SK-N-SH (cell line): ENCODE results near the gene RETSAT. TPM values are rescaled to one million over a fixed set of nuclear protein-coding genes. Genes with fewer than 3 reads are reported as not detected.

Source experiments
- CTCF ChIA-PET: fragments of 300-600, 350-600 bp; formaldehyde crosslinking; extraction: SDS; loops from one replicate; lab custom pipeline; 2021; lab: Yijun Ruan, JAX
- POLR2A ChIA-PET: fragments of 350-600 bp; sonication (Branson Sonifier 250); formaldehyde crosslinking; extraction: SDS; loops from one replicate; lab custom pipeline; 2020; ENCODE audit warnings: antibody characterized with exemption, inconsistent platforms; lab: Yijun Ruan, JAX
- DNase-seq: peaks from one replicate; pipeline ENCODE4 v3.0.0; 2012
- H2AFZ ChIP-seq: fragments of 200-600 bp; sonication (generic); 2 replicates; pipeline ENCODE4 v1.8.1; 2016; ENCODE audit warnings: antibody characterized with exemption, mild to moderate bottlenecking, low read depth
- H3F3A ChIP-seq: fragments of 200-600 bp; sonication (generic); replicated peaks from 2 replicates; pipeline ENCODE3; 2016; ENCODE audit warnings: antibody characterized with exemption, mild to moderate bottlenecking; ENCODE audit not compliant: insufficient read depth
- H3K27ac ChIP-seq, 2 experiments: fragments of 200-500 bp in 1 of 2; fragments of 200-600 bp in 1 of 2; sonication (Bioruptor generic) in 1 of 2; sonication (generic), shearing (Covaris generic) in 1 of 2; 2 replicates each; pipeline versions ENCODE4 v1.5.1 to v1.6.1; 2014 to 2016; ENCODE audit warnings: low read depth in 2 of 2, inconsistent platforms in 1 of 2, low read length in 1 of 2, mild to moderate bottlenecking in 1 of 2, mixed read lengths in 1 of 2
- H3K27me3 ChIP-seq: fragments of 200-600 bp; sonication (generic), shearing (Covaris generic); 2 replicates; pipeline ENCODE4 v1.6.1; 2016; ENCODE audit warnings: mixed run types; ENCODE audit not compliant: insufficient read depth
- H3K36me3 ChIP-seq, 2 experiments: fragments of 200-500 bp in 1 of 2; fragments of 200-600 bp in 1 of 2; sonication (Bioruptor generic) in 1 of 2; sonication (generic) in 1 of 2; replicated peaks in 1 of 2; 2 replicates each; pipeline versions ENCODE3 to v1.5.1; 2014 to 2016; ENCODE audit warnings: low read length in 1 of 2, mild to moderate bottlenecking in 1 of 2; ENCODE audit not compliant: insufficient read depth in 2 of 2, control insufficient read depth in 1 of 2
- H3K4me1 ChIP-seq, 2 experiments: fragments of 200-500 bp in 1 of 2; fragments of 200-600 bp in 1 of 2; sonication (Bioruptor generic) in 1 of 2; sonication (generic), shearing (Covaris generic) in 1 of 2; 2 replicates each; pipeline versions ENCODE4 v1.5.1 to v1.6.1; 2014 to 2016; ENCODE audit warnings: low read depth in 1 of 2, low read length in 1 of 2, mixed run types in 1 of 2; ENCODE audit not compliant: insufficient read depth in 2 of 2, control insufficient read depth in 1 of 2
- H3K4me2 ChIP-seq: fragments of 200-600 bp; sonication (generic), shearing (Covaris generic); 2 replicates; pipeline ENCODE4 v1.6.1; 2017; ENCODE audit warnings: mixed run types
- H3K4me3 ChIP-seq, 2 experiments: fragments of 200-500 bp in 1 of 2; fragments of 200-600 bp in 1 of 2; sonication (Bioruptor generic) in 1 of 2; sonication (generic), shearing (Covaris generic) in 1 of 2; 2 replicates each; pipeline versions ENCODE4 v1.5.1 to v1.8.1; 2014 to 2016; ENCODE audit warnings: low read depth in 2 of 2, inconsistent platforms in 1 of 2, low read length in 1 of 2, mild to moderate bottlenecking in 1 of 2, mixed read lengths in 1 of 2, moderate library complexity in 1 of 2
- H3K79me2 ChIP-seq: fragments of 200-600 bp; sonication (generic); 2 replicates; pipeline ENCODE4 v1.8.1; 2017; ENCODE audit warnings: mild to moderate bottlenecking; ENCODE audit not compliant: insufficient read depth
- H3K9ac ChIP-seq: fragments of 200-600 bp; sonication (generic); 2 replicates; pipeline ENCODE4 v1.6.1; 2017; ENCODE audit warnings: mixed run types
- H3K9me2 ChIP-seq: fragments of 200-600 bp; sonication (generic); 2 replicates; pipeline ENCODE4 v1.6.1; 2017; ENCODE audit warnings: mixed run types
- H3K9me3 ChIP-seq: fragments of 200-600 bp; sonication (generic); 2 replicates; pipeline ENCODE4 v1.6.1; 2017; ENCODE audit warnings: mixed run types, mild to moderate bottlenecking, moderate library complexity
- H4K20me1 ChIP-seq: fragments of 200-600 bp; sonication (generic); 2 replicates; pipeline ENCODE4 v1.6.1; 2017; ENCODE audit warnings: mild to moderate bottlenecking, mixed run types; ENCODE audit not compliant: insufficient read depth
- CHD2 ChIP-seq: fragments of 150-350 bp; IDR thresholded peaks from 2 replicates; pipeline ENCODE4 v1.6.1; 2018; ENCODE audit warnings: low read length; ENCODE audit not compliant: partially characterized antibody
- EP300 ChIP-seq, 2 experiments: IDR thresholded peaks; 2 replicates each; pipeline versions ENCODE4 v1.4.0 to v1.6.1; 2012; ENCODE audit warnings: borderline replicate concordance in 1 of 2, low read depth in 1 of 2, low read length in 1 of 2
- EZH2phosphoT487 ChIP-seq: fragments of 200-600 bp; sonication (generic); IDR thresholded peaks from 2 replicates; pipeline ENCODE4 v1.6.1; 2017; ENCODE audit warnings: low read depth, mixed run types, mild to moderate bottlenecking, antibody characterized with exemption, moderate library complexity, borderline replicate concordance
- FOSL2 ChIP-seq: IDR thresholded peaks from 2 replicates; pipeline ENCODE4 v1.4.0; 2012; ENCODE audit warnings: low read depth, mild to moderate bottlenecking, moderate library complexity, borderline replicate concordance
- GATA2 ChIP-seq: sonication (generic); formaldehyde crosslinking; IDR thresholded peaks from 2 replicates; pipeline ENCODE4 v1.5.0; 2020; ENCODE audit warnings: mild to moderate bottlenecking, missing genetic modification reagents
- JUND ChIP-seq: IDR thresholded peaks from 2 replicates; pipeline ENCODE4 v1.4.0; 2012
- MXI1 ChIP-seq: IDR thresholded peaks from 2 replicates; pipeline ENCODE4 v1.6.1; 2012; ENCODE audit warnings: mild to moderate bottlenecking, low read depth, low read length, improper control_type of control experiment
- POLR2AphosphoS5 ChIP-seq: IDR thresholded peaks from 2 replicates; pipeline ENCODE4 v1.6.1; 2012; ENCODE audit warnings: low read depth, low read length
- RCOR1 ChIP-seq: fragments of 150-350 bp; IDR thresholded peaks from 2 replicates; pipeline ENCODE4 v1.6.1; 2017; ENCODE audit warnings: antibody characterized with exemption, low read length
- RXRA ChIP-seq: IDR thresholded peaks from 2 replicates; pipeline ENCODE4 v1.4.0; 2012; ENCODE audit warnings: low read depth, mild to moderate bottlenecking, borderline replicate concordance
- TAF1 ChIP-seq: IDR thresholded peaks from 2 replicates; pipeline ENCODE4 v1.6.1; 2012; ENCODE audit warnings: low read depth, mild to moderate bottlenecking, low read length, moderate library complexity, borderline replicate concordance
- YY1 ChIP-seq: IDR thresholded peaks from 2 replicates; pipeline ENCODE4 v1.4.0; 2012; ENCODE audit warnings: low read depth, mild to moderate bottlenecking
- WGBS: methylation state at CpG from one replicate; pipeline ENCODE4 v1.1.6; 2017; ENCODE audit warnings: low lambda C conversion rate; 5-methylcytosine and 5-hydroxymethylcytosine counted together
- polyA plus RNA-seq, 3 experiments: library from polyadenylated mRNA; depleted of rRNA; stranded (reverse); fragments of >200 nt; gene quantifications; 2 replicates each; pipeline ENCODE4 v1.2.3, GENCODE V29; 2012
- TF ChIP-seq, protein P1 (sequence below): IDR thresholded peaks from 2 replicates; pipeline ENCODE4 v1.4.0; 2012; ENCODE audit warnings: low read depth, borderline replicate concordance
- TF ChIP-seq, protein P2 (sequence below): IDR thresholded peaks from 2 replicates; pipeline ENCODE4; 2012
- TF ChIP-seq, protein P3 (sequence below): IDR thresholded peaks from 2 replicates; pipeline ENCODE4 v1.4.0; 2012; ENCODE audit warnings: low read depth, borderline replicate concordance
- TF ChIP-seq, protein P4 (sequence below): IDR thresholded peaks from 2 replicates; pipeline ENCODE4 v1.6.1; 2012; ENCODE audit warnings: mild to moderate bottlenecking, low read depth, low read length, moderate library complexity
- TF ChIP-seq, protein P5 (sequence below): fragments of 150-350 bp; IDR thresholded peaks from 2 replicates; pipeline ENCODE4 v1.6.1; 2016; ENCODE audit warnings: mild to moderate bottlenecking, low read depth, low read length

The RETSAT gene
- polyA plus RNA-seq, 1 of the 3 experiments (the other 2 are of a cell fraction): 28.0 TPM

- H3F3A ChIP-seq: no peaks in the 10 kb centered on the region
- no peak overlapping the region for H3K4me3 ChIP-seq
- TF ChIP-seq, protein P1, sequence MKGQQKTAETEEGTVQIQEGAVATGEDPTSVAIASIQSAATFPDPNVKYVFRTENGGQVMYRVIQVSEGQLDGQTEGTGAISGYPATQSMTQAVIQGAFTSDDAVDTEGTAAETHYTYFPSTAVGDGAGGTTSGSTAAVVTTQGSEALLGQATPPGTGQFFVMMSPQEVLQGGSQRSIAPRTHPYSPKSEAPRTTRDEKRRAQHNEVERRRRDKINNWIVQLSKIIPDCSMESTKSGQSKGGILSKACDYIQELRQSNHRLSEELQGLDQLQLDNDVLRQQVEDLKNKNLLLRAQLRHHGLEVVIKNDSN: no peak
- TF ChIP-seq RCOR1 (no peak), EZH2phosphoT487 (no peak), JUND (no peak), MXI1 (no peak), TAF1 (no peak), GATA2 (no peak), POLR2AphosphoS5 (no peak), EP300 (IDR thresholded peaks at IDR 0.05; ENCODE audit: borderline replicate concordance in 1 of 2, low read depth in 1 of 2, low read length in 1 of 2) (no peak), YY1 (no peak), FOSL2 (no peak), CHD2 (no peak), RXRA (no peak)
- TF ChIP-seq, protein P2, sequence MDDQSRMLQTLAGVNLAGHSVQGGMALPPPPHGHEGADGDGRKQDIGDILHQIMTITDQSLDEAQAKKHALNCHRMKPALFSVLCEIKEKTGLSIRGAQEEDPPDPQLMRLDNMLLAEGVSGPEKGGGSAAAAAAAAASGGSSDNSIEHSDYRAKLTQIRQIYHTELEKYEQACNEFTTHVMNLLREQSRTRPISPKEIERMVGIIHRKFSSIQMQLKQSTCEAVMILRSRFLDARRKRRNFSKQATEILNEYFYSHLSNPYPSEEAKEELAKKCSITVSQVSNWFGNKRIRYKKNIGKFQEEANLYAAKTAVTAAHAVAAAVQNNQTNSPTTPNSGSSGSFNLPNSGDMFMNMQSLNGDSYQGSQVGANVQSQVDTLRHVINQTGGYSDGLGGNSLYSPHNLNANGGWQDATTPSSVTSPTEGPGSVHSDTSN: no peak
- TF ChIP-seq, protein P3, sequence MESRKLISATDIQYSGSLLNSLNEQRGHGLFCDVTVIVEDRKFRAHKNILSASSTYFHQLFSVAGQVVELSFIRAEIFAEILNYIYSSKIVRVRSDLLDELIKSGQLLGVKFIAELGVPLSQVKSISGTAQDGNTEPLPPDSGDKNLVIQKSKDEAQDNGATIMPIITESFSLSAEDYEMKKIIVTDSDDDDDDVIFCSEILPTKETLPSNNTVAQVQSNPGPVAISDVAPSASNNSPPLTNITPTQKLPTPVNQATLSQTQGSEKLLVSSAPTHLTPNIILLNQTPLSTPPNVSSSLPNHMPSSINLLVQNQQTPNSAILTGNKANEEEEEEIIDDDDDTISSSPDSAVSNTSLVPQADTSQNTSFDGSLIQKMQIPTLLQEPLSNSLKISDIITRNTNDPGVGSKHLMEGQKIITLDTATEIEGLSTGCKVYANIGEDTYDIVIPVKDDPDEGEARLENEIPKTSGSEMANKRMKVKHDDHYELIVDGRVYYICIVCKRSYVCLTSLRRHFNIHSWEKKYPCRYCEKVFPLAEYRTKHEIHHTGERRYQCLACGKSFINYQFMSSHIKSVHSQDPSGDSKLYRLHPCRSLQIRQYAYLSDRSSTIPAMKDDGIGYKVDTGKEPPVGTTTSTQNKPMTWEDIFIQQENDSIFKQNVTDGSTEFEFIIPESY: no peak
- TF ChIP-seq, protein P4, sequence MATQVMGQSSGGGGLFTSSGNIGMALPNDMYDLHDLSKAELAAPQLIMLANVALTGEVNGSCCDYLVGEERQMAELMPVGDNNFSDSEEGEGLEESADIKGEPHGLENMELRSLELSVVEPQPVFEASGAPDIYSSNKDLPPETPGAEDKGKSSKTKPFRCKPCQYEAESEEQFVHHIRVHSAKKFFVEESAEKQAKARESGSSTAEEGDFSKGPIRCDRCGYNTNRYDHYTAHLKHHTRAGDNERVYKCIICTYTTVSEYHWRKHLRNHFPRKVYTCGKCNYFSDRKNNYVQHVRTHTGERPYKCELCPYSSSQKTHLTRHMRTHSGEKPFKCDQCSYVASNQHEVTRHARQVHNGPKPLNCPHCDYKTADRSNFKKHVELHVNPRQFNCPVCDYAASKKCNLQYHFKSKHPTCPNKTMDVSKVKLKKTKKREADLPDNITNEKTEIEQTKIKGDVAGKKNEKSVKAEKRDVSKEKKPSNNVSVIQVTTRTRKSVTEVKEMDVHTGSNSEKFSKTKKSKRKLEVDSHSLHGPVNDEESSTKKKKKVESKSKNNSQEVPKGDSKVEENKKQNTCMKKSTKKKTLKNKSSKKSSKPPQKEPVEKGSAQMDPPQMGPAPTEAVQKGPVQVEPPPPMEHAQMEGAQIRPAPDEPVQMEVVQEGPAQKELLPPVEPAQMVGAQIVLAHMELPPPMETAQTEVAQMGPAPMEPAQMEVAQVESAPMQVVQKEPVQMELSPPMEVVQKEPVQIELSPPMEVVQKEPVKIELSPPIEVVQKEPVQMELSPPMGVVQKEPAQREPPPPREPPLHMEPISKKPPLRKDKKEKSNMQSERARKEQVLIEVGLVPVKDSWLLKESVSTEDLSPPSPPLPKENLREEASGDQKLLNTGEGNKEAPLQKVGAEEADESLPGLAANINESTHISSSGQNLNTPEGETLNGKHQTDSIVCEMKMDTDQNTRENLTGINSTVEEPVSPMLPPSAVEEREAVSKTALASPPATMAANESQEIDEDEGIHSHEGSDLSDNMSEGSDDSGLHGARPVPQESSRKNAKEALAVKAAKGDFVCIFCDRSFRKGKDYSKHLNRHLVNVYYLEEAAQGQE: no peak
- TF ChIP-seq, protein P5, sequence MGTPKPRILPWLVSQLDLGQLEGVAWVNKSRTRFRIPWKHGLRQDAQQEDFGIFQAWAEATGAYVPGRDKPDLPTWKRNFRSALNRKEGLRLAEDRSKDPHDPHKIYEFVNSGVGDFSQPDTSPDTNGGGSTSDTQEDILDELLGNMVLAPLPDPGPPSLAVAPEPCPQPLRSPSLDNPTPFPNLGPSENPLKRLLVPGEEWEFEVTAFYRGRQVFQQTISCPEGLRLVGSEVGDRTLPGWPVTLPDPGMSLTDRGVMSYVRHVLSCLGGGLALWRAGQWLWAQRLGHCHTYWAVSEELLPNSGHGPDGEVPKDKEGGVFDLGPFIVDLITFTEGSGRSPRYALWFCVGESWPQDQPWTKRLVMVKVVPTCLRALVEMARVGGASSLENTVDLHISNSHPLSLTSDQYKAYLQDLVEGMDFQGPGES: no peak
- no peak overlapping the region for H3K27ac ChIP-seq
- H3K9me3 ChIP-seq: no peaks in the 10 kb centered on the region
- POLR2A ChIA-PET: interaction anchor here (1.0 kb wide), 1 partner anchor 24 kb away, joined by 3 read pairs; the partner anchor contains the start of gene SH2D6
- H4K20me1 ChIP-seq: no peaks in the 10 kb centered on the region
- H3K27me3 ChIP-seq: no peaks in the 10 kb centered on the region
- no peak overlapping the region for H2AFZ ChIP-seq
- DNase-seq: no peak
- H3K4me2 ChIP-seq: no peak overlapping the region
- 55% methylated on average over 5 of the region's 6 CpGs for WGBS
- CTCF ChIA-PET: interaction anchor here (6.0 kb wide), 1 partner anchor 155 kb away, joined by 44 read pairs; no protein-coding TSS in a partner anchor
- H3K36me3 ChIP-seq: no peaks in the 10 kb centered on the region
- no peaks in the 10 kb centered on the region for H3K79me2 ChIP-seq
- H3K4me1 ChIP-seq: peaks cover 0 to 23% of the 10 kb centered on the region in 2 experiments; a peak in 1 of 4 replicates
- no peak overlapping the region for H3K9ac ChIP-seq
- H3K9me2 ChIP-seq: no peaks in the 10 kb centered on the region
Observed at GRCh38 chr2:85394976-85395375, 40.6 kb upstream of the RETSAT start.
